Ascending aorta (tissue), 2 donors: ENCODE data around the gene PRSS23. TPM values are rescaled to one million over a fixed set of nuclear protein-coding genes. Genes with fewer than 3 reads are reported as not detected.
"Not testable (repeated sequence)": the region's sequence is repeated elsewhere in the genome, so short reads cannot be mapped to it uniquely, and the experiment has no call there.

Experiments used
- DNase-seq, 2 donors: peaks; one replicate each; pipeline ENCODE4 v3.0.0-alpha.2; 2019; ENCODE audit warnings: low spot score in 2 of 2
- H3K27ac ChIP-seq, 2 donors: fragments of 200-600 bp; sonication (generic); one replicate each; pipeline ENCODE4 v1.5.1; 2016 to 2017; ENCODE audit warnings: mild to moderate bottlenecking in 1 of 2
- H3K27me3 ChIP-seq: fragments of 200-600 bp; sonication (generic); one replicate; pipeline ENCODE4 v1.5.1; 2017
- H3K36me3 ChIP-seq, 2 donors: fragments of 200-600 bp; sonication (generic); one replicate each; pipeline ENCODE4 v1.5.1; 2016
- H3K4me1 ChIP-seq, 2 donors: fragments of 200-600 bp; sonication (generic); one replicate each; pipeline ENCODE4 v1.5.1; 2016 to 2017; ENCODE audit warnings: mild to moderate bottlenecking in 1 of 2
- H3K4me3 ChIP-seq, 2 donors: fragments of 200-600 bp; sonication (generic); one replicate each; pipeline ENCODE4 v1.5.1; 2016 to 2017; ENCODE audit warnings: mild to moderate bottlenecking in 1 of 2
- H3K9me3 ChIP-seq, 2 donors: fragments of 200-600 bp; sonication (generic); one replicate each; pipeline ENCODE4 v1.5.1; 2016
- intact Hi-C: fragments of 100-400 bp; cut with DNase I; formaldehyde crosslinking; loops from one replicate; pipeline ENCODE4 v1.15.1; 2023
- total RNA-seq: library from RNA; depleted of rRNA; stranded (reverse); fragments of >200 nt; gene quantifications from one replicate; pipeline ENCODE4 v1.1.0, GENCODE V29; 2016
- TF ChIP-seq, protein P1 (sequence below), 3 experiments: fragments of 200-600 bp in 2 of 3; fragments of 450-650 bp in 1 of 3; sonication (generic) in 2 of 3; IDR thresholded peaks; one replicate each; pipeline ENCODE4 v1.5.1; 2016 to 2019; ENCODE audit warnings: antibody characterized with exemption in 3 of 3, mild to moderate bottlenecking in 1 of 3, moderate library complexity in 1 of 3

The PRSS23 gene
- total RNA-seq, 1 donor from 2014 or later = 184 TPM

DNA sequence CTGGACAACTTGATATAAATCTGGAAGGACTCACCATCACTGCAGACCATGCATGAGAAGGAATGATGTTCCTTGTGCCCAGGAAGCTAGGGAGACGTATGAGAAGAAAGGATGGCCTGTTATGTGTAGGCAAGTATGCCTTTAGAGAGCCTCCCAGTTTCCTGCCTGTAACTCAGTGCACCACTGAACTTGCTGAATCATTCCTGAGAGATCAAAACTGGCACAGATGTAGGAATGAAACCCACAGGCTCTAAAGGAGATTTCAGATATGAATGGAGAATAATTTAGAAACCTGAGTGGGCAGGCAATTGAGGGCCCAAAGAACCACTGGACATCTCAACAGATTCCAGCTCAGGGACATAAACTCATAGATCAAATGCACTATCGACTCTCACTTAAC lies 38.4 kb upstream of the PRSS23 start:
- Histone ChIP-seq H3K4me1 (no peaks in the 10 kb centered on the region), H3K4me3 (no peak overlapping the region), H3K27ac (no peak overlapping the region), H3K27me3 (no peaks in the 10 kb centered on the region), H3K9me3 (no peaks in the 10 kb centered on the region), H3K36me3 (no peaks in the 10 kb centered on the region)
- intact Hi-C loops = no loop called here
- TF ChIP-seq, protein P1, sequence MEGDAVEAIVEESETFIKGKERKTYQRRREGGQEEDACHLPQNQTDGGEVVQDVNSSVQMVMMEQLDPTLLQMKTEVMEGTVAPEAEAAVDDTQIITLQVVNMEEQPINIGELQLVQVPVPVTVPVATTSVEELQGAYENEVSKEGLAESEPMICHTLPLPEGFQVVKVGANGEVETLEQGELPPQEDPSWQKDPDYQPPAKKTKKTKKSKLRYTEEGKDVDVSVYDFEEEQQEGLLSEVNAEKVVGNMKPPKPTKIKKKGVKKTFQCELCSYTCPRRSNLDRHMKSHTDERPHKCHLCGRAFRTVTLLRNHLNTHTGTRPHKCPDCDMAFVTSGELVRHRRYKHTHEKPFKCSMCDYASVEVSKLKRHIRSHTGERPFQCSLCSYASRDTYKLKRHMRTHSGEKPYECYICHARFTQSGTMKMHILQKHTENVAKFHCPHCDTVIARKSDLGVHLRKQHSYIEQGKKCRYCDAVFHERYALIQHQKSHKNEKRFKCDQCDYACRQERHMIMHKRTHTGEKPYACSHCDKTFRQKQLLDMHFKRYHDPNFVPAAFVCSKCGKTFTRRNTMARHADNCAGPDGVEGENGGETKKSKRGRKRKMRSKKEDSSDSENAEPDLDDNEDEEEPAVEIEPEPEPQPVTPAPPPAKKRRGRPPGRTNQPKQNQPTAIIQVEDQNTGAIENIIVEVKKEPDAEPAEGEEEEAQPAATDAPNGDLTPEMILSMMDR (IDR thresholded peaks at IDR 0.05) = no peak
- no peak for DNase-seq

DNA sequence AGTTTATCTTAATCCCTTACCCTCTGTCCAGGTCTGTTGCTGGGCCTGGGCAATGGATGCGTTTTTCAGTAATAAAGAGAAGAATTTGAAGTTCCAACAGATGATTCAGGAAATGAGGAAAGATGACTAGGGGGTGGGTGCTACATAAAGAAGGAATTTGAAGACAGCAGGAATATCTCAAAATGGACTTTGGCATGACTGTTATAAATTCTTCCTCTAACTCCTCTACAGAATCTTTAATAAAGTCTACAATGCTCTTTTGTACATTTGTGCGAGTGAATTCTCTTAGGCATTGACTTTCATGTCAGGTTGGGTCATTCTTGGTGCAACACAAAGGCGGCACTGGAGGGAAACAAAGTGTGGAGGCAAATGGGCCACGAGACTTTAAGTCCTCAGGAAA lies 35.1 kb upstream of the PRSS23 start:
- no peak for DNase-seq
- H3K27me3 ChIP-seq = no peaks in the 10 kb centered on the region

DNA sequence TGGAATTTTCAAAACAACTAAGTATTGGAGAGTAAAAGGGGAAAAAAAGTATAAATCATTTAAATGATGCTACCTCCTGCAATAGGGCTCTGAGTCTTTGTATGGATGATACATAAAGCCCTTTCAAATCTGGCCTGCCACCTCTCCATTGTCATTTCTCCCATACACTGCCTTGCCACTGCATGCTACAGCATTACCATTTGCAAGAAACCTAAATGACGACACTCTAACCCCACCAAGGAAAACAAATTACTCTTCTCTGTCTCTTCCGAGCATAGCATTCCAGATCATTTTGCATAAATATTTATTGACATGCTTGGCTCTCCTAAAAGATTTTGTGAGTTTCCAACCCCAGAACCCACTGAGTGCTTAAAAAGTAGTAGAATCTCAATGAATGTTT lies 34.5 kb upstream of the PRSS23 start:
- Histone ChIP-seq H3K9me3 (no peaks in the 10 kb centered on the region), H3K36me3 (no peaks in the 10 kb centered on the region), H3K4me1 (no peaks in the 10 kb centered on the region), H3K27ac (no peak overlapping the region), H3K27me3 (no peaks in the 10 kb centered on the region), H3K4me3 (no peak overlapping the region)
- no peak for DNase-seq
- intact Hi-C loops = no loop called here
- TF ChIP-seq, protein P1 (IDR thresholded peaks at IDR 0.05) = no peak

More for the DNA sequence above, 35.1 kb upstream of the PRSS23 start:
- H3K4me3 ChIP-seq = no peak overlapping the region
- intact Hi-C loops = no loop called here
- TF ChIP-seq, protein P1 (IDR thresholded peaks at IDR 0.05) = no peak
- H3K36me3 ChIP-seq = no peaks in the 10 kb centered on the region
- H3K27ac ChIP-seq = no peak overlapping the region
- no peaks in the 10 kb centered on the region for H3K9me3 ChIP-seq
- H3K4me1 ChIP-seq = no peaks in the 10 kb centered on the region

DNA sequence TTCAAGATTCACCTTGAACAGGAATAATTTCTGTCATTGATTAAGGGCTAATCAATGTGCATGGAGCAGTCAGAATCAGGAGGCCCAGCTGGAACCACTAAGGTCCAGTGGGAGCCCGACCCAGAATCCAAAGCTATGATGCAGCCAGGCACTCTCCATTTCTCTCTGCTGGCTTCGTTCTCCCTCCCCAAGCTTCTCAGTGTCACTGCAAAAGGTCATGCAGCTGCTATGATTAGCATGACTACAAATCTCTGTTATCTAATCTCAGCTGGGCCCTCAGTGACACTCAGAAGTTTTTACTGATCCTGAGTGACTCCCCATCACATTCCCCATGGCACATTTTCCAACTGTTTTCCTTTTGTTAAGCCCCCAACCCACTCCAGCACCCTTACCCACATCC lies 31.1 kb upstream of the PRSS23 start:
- Histone ChIP-seq H3K36me3 (no peaks in the 10 kb centered on the region), H3K27me3 (no peaks in the 10 kb centered on the region), H3K4me1 (no peaks in the 10 kb centered on the region), H3K4me3 (no peak overlapping the region), H3K9me3 (no peaks in the 10 kb centered on the region), H3K27ac (no peak overlapping the region)
- DNase-seq = no peak
- intact Hi-C loops = no loop called here
- TF ChIP-seq, protein P1 (IDR thresholded peaks at IDR 0.05) = no peak

DNA sequence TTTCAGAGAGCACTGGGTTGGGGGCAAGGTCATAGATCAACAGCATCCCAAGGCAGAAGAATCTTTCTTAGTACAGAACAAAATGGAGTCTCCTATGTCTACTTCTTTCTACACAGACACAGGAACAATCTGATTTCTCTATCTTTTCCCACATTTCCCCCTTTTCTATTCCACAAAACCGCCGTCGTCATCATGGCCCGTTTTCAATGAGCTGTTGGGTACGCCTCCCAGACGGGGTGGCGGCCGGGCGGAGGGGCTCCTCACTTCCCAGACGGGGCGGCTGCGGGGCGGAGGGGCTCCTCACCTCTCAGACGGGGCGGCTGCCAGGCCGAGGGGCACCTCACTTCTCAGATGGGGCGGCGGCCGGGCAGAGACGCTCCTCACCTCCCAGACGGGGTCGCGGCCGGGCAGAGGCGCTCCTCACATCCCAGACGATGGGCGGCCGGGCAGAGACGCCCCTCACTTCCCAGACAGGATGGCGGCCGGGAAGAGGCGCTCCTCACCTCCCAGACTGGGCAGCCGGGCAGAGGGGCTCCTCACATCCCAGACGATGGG lies 29.8 kb upstream of the PRSS23 start:
- H3K27ac ChIP-seq, H3K27me3 ChIP-seq, H3K36me3 ChIP-seq, intact Hi-C loops, DNase-seq, H3K9me3 ChIP-seq, H3K4me3 ChIP-seq, H3K4me1 ChIP-seq: not testable (repeated sequence)

DNA sequence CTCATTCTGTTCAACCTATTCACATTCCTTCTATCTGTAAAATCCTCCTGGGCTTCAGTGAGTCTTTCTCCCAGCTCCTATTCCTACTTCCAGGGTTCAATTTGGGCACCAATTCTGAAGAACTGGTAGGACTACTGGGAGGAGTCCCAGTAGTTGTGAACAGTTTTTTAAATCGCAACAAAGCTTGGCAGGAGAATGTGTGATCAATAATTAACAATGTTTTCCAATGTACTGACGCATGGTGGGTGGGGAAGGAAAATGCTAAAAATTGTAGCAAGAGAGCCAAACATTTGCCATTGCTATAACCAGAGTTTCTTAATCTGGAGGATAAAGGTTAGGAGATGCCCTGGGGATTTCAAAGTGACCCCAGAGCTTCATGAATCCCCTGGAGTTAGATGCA lies 27.3 kb upstream of the PRSS23 start:
- H3K36me3 ChIP-seq = no peaks in the 10 kb centered on the region
- no peaks in the 10 kb centered on the region for H3K9me3 ChIP-seq
- H3K27me3 ChIP-seq = no peaks in the 10 kb centered on the region
- no peak for DNase-seq
- no peak overlapping the region for H3K4me3 ChIP-seq
- H3K4me1 ChIP-seq = no peaks in the 10 kb centered on the region
- TF ChIP-seq, protein P1 (IDR thresholded peaks at IDR 0.05) = no peak
- H3K27ac ChIP-seq = no peak overlapping the region
- intact Hi-C loops = no loop called here
